ENCODE results near the gene NHERF2.
"Not testable (repeated sequence)": the region's sequence is repeated elsewhere in the genome, so short reads cannot be mapped to it uniquely, and the experiment has no call there.

Gene NHERF2

DNA sequence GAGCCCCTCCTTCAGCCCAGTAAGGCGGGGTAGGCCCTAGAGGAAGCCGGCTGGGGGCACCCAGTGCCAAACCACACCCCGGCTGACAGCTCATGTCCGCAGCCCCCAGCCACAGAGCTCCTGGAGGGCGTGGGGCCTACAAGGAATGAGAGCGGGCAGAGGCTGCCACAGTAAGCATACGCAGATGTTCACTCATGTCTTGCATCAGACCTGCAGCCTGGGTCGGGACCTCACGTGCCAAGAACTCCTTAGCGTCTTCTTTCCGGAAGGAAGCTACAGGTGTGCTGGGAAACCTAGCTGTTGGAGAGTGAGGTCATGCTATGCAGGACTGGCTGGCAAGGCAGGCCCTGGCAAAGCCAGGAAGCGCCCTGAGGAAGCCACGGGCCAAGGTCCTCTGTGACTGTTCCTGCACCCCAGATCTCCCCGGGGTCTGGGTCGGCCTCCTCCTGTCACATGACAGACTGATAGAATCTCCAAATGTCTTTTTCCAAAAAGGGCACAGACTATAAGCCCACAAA is 18.6 kb upstream of the NHERF2 start:
- peak; percentile 55 for DNase-seq

DNA sequence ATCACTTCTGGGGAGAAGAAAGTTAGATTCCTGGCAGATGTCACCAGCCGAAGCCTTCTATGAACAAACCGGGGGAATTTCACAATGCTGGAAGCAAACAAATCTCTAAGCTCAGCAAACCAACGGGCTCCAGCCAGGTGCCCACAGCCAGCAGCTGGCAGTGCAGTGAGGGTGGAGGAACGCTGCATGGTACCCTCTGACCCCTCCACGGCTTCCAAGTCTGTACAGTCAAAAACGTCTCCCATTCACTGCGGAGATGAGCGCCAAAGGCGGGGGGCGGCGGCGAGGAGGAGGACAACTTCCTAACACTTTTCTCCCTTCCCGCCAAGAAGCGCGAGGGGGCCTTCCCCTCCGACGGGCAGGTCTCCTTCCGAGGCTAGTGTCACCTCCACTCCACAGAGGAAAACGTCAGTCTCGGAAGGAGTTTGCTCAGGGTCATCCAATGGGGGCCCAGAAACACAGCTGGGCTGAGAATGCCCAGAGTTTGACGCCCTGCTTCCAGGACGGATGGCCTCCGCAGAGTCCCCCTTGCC is 18.0 kb upstream of the NHERF2 start:
- DNase-seq, result peak; percentile 47

DNA sequence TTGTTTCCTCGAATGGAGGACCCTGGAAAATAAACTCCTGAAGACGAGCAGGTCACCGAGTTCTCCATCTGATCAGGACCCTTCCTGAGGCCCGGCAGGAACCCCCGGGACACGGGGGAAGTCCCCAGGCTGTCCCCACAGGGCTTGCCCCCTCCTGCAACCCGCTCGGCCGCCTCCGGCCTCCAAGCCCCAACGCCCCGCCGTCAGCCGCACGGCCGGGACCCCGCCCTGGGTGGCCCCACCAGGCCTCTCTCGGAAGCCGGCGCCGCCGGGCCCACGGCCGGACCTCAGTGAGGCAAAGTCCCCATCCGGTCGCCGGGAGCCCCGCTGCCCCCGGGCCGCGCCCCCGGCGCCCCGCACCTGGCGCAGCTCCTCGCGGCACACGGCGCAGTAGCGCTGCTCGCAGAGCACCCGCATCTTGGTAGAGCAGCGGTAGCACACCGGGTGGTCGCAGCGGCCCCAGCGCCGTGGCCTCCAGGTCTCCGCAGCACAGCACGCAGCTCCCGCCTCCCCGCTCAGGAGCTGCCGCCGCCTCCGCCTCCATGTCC is 17.5 kb upstream of the NHERF2 start:
- no peak for DNase-seq

DNA sequence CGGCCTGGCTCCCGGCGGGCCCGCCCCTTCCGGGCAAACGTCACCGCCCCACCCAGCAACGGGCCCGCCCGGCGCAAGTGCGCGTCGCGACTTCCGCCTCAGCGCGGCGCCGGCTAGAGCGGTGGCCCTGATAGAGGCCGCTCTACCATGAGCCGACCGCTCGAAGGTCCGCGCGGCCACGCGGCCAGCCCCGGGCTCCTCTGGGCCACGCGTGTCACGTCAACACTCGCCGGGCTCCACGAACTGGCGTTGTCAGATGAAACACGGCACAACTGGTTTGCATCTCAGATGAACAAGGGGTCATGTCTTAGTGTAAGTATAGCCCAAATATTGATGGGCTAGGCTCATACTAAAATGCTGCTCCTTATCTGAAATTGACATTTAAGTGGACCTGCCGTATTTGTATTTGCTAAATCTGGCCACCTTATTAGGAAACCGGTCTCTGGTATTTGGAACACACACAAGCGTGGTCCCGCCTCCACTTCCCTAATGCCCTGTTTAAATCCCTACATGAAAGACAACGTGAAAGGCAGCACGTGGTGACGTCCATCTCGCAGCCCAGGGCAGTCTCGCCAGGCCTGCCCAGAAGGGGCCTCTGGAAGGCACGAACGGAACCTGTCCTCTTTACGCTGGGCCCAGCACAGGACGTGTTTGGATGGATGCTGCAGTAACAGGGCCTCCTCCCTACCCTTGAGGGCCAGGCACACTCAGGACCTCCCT is 16.8 kb upstream of the NHERF2 start, which contains the start of gene ZNF598:
TSS of gene ZNF598 (minus strand) at position 31 of the 720 bp plus-strand sequence.
- DNase-seq, result peak; percentile 85

DNA sequence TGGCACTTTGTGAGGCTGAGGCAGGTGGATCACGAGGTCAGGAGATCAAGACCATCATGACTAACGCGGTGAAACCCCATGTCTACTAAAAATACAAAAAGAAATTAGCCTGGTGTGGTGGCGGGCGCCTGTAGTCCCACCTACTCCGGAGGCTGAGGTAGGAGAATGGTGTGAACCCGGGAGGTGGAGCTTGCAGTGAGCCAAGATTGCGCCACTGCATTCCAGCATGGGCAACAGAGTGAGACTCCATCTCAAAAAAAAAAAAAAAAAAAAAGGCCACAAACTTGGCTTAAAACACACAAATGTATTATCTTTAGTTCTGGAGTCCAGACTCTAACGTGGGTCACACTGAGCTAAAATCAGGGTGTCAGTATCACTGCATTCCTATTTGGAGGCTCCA is 15.0 kb upstream of the NHERF2 start:
- DNase-seq, result not testable (repeated sequence)

DNA sequence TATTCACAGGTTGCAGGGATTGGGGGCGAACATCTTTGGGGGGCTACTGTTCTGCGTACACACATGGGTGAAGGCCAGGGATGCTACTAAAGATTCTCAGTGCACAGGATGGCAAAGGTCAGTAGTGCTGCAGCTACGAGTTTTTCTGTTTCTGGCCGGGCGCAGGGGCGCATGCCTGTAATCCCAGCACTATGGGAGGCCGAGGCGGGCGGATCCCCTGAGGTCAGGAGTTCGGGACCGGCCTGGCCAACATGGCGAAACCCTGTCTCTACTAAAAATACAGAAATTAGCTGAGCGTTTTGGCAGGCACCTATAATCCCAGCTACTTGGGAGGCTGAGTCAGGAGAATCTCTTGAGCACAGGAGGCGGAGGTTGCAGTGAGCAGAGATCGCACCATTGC is 13.2 kb upstream of the NHERF2 start:
- no peak for DNase-seq

DNA sequence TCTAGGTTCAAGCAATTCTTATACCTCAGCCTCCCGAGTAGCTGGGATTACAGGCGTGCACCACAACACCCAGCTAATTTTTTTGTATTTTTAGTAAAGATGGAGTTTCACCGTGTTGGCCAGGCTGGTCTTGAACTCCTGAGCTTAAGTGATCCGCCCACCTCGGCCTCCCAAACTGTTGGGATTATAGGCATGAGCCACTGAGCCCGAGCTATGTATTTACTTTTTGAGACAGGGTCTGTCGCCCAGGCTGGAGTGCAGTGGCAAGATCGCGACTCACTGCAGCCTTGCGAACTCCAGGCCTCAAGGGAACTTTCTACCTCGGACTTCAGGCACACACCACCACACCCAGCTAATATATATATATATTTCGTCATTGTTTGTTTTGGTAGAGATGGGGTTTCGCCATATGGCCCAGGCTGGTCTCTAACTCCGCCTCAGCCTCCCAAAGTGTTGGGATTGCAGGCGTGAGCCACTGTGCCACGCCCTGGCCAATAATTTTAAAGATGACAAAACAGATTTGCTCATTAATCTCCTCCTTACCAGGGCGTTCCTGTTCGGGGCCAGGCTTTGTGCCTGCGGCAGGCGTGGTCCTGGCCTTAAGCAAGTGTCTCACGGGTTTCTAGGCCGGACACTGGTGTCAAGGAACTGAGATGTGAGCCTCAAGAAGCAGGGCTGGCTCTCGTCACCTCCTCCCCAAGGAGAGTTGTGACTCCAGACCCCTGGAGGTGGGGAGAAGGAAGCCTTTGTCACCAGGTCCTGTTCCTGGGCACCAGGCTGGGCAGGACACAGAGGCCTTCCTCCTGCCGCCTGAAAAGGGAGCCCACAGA is 11.4 kb upstream of the NHERF2 start:
- no peak for DNase-seq

DNA sequence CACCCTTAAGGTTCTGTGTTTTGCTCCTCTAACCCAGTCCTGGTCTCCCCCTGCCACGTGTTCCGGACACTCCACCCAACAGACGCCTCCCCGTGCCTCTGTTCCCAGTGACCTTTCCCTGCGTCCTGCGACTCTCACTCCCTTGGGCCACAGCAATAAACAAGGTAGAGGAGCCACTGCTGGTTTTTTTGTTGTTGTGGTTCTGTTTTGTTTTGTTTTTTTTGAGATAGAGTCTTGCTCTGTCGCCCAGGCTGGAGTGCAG is 10.8 kb upstream of the NHERF2 start:
- no peak for DNase-seq

DNA sequence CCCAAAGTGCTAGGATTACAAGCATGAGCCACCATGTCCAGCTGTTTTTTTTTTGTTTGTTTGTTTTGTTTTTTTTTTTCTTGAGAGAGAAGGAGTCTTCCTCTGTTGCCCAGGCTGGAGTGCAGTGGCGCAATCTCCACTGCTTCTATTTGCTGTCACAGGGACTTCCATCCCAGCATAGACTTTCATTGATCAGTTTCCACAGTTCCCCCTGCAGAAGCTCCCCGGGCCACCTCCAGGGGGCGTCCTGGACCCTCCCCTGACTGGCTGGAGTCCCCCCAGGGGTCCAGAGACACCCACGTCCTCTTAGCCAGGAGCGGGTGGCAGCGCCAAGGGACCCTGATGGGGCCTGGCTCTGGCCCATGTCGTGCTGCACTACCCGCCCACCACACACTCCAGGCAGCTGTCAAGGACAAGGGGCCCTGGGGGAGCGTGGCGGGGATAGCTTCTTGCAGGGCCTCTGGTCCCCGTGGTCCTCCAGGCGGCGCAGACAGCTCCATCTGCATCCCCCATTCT is 10.2 kb upstream of the NHERF2 start:
- no peak for DNase-seq

DNA sequence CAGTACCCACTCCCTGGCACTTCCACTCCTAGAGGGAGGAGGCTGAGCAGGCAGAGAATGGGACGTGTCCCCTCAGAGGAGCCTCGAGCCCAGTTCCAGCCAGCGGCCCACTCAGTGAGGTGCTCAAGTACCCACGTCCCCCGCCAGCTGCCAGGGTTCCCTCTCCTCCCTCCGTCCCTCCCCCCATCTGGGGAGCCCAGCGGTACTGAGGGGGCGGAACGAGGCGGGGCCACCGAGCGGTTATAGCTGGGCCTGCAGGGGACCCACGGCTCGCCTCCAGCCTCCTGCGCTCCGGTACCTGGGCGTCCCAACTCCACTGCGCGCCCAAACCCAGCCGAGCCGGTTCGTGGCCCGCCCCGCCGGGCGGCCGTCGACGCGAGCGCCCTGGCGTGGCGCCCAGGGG is 7.2 kb upstream of the NHERF2 start, which contains the start of gene NPW:
TSS of gene NPW (plus strand) at position 268 of the 403 bp plus-strand sequence.
- DNase-seq, result no peak

DNA sequence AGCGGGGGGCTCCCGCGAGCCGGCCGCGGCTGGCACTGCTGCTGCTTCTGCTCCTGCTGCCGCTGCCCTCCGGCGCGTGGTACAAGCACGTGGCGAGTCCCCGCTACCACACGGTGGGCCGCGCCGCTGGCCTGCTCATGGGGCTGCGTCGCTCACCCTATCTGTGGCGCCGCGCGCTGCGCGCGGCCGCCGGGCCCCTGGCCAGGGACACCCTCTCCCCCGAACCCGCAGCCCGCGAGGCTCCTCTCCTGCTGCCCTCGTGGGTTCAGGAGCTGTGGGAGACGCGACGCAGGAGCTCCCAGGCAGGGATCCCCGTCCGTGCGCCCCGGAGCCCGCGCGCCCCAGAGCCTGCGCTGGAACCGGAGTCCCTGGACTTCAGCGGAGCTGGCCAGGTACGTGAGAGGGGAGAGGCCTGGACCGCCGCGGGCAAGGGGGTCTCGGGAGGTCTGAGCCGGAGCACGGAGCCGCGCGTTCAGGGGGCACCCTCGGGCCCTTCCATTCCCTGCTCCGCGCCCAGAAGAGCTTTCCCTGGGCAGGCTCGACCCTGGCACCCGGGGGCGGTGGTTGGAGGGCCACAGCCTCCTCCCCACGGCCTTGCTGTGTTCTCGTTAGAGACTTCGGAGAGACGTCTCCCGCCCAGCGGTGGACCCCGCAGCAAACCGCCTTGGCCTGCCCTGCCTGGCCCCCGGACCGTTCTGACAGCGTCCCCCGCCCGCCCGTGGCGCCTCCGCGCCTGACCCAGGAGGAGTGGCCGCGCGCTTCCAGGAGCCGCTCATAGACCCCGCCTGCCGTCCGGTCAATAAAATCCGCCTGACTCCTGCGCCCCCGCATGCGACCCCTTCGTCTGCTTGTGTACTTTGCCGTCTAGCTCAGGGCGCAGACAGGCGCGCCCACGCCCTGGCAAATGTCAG is 6.5 kb upstream of the NHERF2 start:
- no peak for DNase-seq

DNA sequence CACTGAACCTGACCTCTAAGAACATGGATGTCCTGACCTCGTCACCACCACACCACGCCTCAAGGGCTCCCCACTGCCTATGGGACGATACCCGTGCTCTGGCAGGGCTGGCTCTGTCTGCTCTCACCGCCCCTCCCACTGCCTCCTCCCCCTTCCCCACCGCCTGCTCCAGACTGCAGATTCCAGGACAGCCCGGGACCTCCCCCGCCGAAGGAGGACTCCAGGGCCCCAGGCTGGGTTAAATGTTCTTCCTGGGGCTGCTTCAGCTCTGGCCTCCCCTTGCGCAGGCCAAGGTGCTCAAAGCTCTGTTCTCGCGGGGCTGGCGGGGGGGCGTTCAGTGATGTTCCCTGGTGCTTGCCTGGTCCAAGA is 4.0 kb upstream of the NHERF2 start:
- peak; percentile 26 for DNase-seq

DNA sequence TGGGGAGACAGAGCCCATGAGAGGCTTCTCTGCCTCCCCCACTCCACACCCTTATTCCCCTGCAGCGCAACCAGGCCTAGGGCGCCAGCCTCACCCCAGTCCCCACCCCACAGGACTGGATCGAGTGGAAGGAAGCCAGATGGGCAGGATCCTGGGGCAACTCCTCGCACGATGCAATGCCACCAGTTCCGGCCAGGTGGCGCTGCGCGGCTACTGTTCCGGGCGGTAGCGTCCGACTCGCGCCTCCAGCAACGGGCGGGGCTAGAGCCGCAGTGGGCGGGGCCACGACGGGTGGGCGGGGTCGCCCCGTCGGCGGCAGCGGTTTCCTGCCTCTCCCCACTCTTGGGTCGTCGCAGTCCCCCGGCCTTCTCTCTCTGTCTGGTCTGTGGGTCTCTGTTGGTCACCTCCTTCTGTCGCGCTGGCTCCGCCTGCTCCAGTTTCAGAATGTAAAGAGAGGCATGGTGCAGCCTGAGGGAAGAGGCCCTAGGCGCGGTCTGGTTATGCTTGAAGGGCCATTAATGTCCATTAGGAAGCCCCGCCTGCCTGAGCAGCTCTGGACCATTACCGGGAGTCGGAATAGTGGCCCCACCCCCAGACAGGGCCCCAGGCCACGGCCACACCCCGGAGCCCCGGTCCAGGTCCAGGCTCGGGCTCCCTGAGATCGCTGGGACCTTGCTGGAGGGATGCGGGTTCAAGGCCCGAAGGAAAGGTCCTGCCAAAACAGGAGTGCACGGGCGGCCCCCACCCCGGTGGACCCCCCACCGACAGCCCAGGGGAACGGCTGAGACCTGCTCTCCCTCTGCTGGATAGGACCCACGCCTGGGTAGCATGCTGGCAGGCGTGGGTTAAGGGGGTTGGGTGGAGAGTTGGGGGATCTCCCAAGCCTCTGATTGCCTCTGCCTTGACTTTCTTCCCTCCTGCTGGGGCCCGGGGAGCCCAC is 3.3 kb upstream of the NHERF2 start:
- peak; percentile 94 for DNase-seq

DNA sequence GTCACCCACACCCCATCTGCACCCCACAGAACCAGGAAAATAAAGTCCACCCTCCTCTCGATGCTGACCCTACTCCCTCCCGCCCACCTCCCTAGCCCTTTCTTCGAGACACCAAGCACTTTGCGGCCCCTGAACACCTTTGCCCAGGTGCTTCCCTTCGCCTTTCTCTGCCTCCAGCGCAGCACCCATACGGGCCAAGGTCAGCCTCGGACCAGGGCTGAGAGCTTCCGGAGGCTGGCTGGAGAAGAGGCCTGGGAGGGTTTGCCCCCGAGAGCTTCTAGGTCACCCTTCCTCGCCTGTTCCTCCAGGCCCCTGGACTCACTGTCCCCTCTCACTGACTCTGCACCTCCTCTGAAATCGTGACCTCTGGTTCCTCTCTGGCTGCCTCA is 2.7 kb upstream of the NHERF2 start:
- no peak for DNase-seq

DNA sequence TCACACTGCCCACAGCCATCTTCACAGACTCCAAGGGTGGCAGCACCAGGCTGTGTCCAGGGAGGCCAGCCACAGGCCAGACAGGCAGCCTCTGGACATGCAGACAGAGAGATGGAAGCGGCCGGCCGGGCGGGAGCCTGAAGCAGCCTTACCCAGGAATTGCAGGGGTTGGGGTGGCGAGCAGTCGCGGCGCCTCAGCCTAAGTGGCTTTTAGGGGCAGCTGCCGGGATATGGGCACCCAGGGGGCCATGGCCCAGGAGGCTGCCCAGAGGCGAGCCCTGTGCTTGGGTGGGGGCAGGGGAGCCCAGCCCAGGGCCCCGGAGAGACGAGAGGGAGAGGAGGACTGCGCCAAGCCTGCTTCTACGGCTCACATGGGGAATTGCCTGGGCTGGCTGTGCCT is 1.5 kb upstream of the NHERF2 start:
- no peak for DNase-seq

DNA sequence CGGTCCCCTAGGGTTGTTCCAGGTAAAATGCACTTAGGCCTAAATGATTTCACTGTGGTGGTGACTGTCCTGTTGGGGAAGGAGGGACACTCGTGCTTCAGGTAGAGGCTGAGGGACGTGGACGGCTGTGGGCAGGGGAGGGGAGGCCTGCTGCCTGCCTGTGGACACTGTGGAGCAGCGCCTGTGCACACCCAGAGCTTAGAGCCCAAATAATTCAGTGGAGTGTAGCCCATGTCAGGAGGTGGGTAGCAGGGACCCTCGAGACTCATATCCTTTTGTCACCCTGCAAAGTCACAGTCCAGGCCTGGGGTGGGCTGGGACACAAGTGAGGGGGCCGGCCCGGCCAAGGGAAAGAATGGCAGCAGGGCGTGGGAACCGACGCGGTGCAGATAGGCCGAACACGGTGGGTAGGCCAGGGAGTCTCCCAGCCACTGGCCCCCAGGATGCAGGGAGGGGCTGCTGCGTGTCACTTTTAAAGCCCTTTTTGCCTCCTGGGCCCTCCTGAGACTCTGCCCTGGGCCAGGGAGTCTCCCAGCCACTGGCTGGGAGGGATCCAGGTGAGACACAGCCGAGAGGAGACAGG is 733 bp upstream of the NHERF2 start:
- DNase-seq, result no peak

DNA sequence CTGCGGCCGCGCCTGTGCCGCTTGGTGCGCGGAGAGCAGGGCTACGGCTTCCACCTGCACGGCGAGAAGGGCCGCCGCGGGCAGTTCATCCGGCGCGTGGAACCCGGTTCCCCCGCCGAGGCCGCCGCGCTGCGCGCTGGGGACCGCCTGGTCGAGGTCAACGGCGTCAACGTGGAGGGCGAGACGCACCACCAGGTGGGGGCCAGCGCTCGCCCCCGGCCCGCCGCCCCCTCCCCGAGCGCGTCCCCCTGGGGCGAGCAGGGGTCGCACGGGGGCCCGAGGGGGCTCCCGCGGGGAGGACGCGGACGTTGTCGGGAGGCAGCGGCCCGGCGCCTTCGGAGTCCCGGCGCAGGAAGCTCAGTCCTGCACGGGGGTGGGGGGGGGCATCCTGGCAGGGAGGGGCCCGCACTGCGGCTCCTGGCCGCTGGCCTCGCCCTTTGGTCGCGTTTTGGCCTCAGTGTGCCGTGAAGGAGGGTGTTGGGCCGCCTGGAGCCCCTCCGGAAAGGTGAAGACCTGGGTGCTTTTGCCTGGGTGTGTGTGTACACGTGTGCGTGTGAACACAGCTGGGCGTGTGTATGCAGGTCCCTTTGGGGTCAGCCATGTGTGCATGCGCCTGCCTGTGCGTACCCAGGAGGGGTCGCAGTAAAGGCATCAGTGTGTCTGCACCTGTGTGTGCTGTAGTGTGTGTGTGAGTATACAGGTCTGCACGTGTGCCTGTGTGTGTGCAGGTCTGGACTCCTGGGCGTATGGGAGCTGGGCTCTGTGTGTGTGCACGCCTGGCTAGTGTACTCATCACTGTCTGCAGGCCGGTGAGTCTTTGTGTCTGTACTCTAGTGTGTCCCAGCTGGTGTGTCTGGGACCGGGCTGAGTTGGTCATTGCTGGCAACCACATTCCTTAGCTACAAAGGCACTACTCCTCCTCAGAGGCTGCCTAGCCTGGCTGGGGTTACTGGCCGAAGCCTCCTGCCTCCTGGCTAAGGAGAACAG is 615 bp downstream of the NHERF2 start:
- no peak for DNase-seq

DNA sequence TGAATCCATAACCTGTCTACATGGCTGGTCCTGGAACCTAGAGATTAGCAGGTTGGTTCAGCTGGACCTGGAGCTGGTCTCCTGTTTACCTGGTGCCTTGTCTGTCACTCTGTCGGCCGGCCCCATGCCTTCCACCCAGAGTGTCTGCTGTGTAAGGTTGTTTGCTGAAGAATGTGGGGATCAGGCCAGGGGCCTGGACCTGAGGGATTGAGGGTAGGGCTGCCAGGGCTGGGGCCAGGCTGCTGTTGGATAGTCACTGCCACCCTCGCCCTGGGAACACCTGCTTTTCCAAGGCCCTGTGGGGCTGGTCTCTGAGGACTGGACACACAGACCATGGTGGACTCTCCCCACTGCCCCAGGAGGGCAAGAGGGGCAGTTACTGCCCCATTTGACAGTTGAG is 1.4 kb downstream of the NHERF2 start:
- no peak for DNase-seq

DNA sequence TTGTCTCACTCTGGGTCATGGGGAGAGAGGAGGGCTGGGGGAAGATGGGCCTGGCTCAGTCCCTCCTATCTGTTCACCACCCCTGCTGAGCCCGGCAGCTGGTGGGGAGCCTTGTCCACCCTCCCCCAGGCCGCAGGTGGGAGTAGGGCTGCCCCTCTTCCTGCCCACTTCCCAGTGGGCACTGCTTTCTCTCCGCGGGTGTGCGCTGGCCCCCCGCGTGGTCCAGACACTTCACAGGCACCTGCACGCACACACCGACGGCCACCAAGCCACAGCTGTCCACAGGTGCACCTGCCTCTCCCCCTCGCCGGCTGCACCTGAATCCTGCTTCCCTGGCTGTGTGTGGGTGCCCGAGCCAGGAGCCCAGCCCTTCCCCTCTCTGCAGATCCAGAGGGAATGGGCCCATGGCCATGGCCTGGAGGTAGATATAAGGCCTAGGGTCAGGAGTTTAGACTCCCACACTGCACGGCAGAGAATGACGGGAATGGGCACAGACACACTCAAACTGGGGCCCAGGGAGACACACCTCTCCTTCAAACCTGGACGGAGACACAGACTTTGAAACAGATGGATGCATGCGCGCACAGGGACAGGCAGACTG is 2.0 kb downstream of the NHERF2 start:
- DNase-seq, result no peak
